ENCODE results near the gene F10. TPM values are rescaled to one million over a fixed set of nuclear protein-coding genes. Genes with fewer than 3 reads are reported as not detected.
"Not testable (repeated sequence)": the region's sequence is repeated elsewhere in the genome, so short reads cannot be mapped to it uniquely, and the experiment has no call there.

F10 gene
- not detected in 2 replicates for total RNA-seq

DNA sequence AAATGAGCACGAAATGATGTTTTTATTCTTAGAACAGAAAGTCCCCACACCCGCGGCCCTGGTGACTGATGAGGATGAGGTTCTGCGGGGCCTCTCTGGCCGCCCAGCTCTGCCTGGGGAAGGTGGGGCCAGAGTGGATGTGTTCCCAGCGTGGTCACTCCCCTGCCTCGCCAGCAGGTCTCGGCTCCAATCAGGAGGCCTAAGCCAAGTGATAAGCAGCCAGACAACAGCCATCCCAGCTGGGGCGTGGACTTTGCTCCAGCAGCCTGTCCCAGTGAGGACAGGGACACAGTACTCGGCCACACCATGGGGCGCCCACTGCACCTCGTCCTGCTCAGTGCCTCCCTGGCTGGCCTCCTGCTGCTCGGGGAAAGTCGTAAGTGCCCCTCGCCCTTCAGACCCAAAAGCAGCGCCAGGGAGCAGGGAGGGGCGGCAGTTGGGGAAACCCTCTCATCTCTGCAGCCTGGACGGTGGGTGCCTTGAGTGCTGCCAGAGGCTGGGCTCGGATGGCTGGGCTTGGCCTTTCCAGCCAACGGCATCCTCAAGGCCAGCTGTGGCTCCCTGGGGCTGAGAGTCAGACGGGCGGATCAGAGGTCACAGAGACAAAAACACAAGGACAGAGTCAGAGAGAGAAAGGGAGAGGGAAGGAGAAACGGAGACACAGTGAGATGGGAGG lies at the start of gene F10:
F10 (plus strand) TSS at position 250 of the 676 bp plus-strand sequence; CDS start at position 307, 57 bp downstream.
- DNase-seq (ENCODE audit: extremely low read depth, low read depth, low spot score), result no peak

DNA sequence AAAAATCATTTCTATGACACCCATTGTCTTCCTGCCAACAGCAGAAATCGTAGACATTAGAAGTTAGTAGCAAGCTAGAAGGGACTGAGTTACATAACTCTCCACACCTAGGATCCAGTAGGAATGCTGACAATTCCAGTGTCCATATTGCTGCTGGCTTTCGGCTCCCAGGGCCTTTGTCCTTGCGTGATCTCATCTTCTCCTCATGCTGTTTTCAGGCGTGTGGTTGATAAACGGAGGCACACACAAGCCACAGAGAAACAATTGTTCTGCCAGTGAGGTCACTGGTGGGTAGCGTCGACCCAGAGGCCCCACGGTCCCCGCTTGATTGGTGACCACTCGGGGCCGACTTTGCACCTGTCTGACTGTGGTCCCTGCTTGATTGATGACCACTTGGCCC lies 48.7 kb upstream of the F10 start:
- no peak for DNase-seq (ENCODE audit: extremely low read depth, low read depth, low spot score)

DNA sequence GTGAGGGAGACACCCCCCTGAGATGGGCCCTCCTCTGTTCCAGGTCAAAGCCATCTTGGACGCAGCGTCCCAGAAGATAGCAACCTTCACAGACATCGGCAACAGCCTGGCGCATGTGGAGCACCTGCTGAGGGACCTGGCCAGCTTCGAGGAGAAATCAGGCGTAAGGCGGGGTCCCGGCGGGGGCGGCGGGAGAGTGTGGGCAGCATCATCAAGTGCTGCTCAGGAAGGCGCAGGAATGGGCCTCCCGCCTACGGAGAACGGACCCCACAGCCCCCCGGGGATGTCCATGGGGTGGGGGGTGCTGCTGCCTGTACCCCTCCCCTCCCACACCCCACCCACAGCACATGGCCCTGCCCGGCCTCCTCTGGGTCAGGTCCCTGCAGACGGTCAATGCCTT lies 48.2 kb upstream of the F10 start:
- no peak for DNase-seq (ENCODE audit: extremely low read depth, low read depth, low spot score)

DNA sequence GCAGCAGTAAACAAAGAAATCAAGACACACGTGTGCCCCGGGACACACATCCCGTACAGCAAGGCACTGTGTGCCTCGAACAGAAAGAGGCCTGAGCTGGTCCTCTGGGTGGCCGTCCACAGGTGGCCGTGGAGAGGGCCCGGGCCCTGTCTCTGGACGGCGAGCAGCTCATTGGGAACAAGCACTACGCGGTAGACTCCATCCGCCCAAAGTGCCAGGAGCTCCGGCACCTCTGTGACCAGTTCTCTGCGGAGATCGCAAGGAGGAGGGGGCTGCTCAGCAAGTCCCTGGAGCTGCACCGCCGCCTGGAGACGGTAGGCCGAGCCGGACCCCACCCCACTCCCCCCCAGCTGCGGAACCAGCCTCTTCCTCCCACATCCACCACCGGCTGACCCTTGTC lies 47.7 kb upstream of the F10 start:
- DNase-seq (ENCODE audit: extremely low read depth, low read depth, low spot score), result no peak

DNA sequence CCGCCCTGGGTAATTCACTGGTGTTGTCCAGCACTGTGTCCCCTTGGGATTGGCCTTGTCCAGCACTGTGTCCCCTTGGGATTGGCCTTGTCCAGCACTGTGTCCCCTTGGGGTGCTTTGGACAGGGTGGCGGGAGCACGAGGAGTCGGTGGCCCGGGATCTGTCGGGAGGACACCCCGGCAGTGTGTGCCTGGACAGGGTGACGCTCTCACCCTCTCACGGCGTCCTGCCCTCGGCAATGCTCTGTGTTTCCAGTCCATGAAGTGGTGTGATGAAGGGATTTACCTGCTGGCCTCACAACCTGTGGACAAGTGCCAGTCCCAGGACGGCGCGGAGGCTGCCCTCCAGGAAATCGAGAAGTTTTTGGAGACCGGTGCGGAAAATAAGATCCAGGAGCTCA lies 46.9 kb upstream of the F10 start:
- no peak for DNase-seq (ENCODE audit: extremely low read depth, low read depth, low spot score)

DNA sequence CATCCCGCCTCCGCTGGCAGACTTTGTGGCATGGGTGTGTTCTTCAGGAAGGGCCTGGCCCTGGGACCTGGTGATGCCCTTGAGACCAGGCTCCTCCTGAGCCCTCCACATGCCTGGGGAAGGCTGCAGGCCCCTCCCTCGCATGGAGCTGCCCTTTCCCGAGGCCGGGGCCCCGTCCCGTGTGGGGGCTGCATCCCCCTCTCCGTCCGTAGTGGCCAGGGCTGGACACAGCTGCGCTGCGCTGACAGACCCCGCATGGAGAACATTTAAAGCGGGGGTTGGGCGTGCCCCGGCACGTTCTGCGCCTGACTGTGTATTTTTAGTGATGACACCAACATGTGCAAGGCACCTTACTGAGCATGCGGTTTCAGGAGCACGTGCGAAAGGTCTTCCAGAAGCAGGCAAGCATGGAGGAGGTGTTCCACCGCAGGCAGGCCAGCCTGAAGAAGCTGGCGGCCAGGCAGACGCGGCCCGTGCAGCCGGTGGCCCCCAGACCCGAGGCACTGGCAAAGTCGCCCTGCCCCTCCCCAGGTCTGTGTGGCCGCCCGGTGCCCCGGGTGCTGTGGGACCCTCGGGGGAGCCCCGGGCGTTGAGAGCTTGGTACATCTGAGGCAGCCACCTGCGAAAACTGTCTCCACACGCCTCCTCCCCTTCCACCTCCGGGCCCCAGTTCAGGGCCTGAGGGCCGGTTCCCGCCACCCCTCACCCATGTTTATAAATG lies 45.8 kb upstream of the F10 start:
- no peak for DNase-seq (ENCODE audit: extremely low read depth, low read depth, low spot score)

DNA sequence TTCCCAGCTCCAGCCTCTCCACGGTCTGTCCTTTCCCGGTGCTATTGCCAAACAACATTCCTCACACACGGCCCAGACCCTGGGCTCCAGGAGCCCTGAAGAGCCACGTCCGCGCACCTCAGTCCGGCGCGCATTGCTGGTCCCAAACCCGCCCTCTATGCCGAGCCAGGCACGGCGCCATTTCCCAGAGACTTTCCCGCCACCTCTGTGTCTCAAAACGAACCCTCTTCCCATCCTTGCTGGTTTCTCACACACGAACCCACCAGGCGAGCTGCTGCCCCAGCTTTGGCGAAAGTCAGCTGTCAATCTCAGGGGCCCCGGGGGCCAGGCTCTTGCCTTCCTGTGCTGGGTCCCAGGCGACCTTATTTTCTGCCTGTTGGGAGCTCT lies 45.0 kb upstream of the F10 start:
- no peak for DNase-seq (ENCODE audit: extremely low read depth, low read depth, low spot score)

DNA sequence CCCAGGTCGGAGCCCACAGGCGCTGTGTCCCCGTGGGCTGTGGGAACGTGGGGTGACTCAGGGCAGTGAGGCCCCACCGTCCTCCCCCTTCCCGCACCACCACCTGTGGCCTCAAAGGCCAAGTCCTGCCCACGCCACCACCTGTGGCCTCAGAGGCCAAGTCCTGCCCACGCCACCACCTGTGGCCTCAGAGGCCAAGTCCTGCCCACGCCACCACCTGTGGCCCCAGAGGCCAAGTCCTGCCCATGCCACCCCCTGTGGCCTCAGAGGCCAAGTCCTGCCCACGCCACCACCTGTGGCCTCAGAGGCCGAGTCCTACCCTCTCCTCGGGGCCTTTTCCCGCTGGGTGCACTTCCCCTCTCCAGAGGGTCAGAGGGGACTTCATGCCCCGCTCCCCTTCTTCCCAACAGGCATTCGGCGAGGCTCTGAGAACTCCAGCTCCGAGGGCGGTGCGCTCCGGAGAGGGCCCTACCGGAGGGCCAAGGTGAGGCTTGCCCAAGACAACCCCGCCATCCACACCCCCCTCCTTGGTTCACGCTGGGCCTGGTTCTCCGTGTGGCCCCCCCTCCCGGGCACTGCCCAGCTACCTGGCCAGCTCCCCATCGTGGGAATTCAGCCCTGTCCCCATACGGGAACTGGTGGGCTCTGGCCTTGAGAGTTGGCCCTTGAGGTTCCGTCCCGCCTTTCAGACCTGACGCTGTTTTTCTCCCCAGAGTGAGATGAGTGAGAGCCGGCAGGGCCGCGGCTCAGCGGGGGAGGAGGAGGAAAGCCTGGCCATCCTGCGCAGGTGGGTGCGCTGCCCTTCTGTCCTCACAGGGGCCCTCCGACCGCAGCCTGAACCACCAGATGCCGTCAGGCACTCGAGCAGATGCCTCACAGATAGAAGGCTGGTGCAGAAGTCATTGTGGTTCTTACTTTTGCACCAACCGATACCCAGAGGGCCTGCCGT lies 44.4 kb upstream of the F10 start:
- no peak for DNase-seq (ENCODE audit: extremely low read depth, low read depth, low spot score)

DNA sequence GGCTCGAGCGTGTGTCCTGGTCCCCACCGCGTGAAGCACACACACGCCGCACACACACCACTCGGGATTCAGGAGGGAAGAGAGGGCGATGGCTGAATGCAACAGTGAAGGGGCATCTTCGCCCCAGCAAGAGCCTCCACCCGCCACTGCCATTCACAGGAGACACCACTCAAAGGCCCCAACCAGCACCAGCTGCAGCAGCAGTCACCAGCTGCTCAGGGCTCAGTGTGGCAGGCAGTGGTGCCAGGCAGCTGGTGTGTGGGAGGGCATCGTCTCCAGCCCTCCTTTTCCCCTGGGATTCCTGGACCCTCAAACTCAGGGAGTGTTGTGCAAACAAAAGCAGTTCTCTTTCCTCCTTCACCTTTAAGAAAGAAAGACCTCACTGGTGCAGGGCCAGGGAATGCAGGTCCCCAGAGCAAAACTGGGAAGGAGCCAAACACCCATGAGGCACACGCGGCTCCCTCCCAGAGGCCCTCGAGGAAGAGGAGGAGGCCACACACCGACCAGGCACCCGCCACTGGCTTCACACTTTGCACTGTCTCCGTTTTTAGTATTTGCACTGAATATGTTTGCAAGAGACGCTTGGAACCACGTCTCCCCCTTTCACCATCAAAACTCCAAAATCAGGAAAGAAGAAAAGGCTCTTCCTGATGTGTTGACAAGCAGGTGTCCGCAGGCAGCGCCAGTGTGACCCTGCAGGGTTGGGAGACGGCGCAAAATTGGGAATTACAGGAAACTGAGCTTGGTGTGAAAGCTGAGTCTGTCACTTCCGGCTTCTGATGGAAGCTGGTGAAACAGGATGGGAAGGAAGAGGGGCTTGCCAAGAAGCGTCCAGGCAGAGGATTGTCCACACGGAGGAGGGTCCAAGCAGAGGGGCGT lies 43.5 kb upstream of the F10 start:
- no peak for DNase-seq (ENCODE audit: extremely low read depth, low read depth, low spot score)

DNA sequence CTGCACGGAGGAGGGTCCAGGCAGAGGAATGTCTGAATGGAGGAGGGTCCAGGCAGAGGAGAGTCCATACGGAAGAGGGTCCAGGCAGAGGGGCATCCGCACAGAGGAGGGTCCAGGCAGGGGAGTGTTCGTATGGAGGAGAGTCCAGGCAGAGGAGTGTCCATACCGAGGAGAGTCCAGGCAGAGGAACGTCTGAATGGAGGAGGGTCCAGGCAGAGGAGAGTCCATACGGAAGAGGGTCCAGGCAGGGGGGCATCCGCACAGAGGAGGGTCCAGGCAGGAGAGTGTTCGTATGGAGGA lies 42.9 kb upstream of the F10 start:
- DNase-seq (ENCODE audit: extremely low read depth, low read depth, low spot score), result not testable (repeated sequence)

DNA sequence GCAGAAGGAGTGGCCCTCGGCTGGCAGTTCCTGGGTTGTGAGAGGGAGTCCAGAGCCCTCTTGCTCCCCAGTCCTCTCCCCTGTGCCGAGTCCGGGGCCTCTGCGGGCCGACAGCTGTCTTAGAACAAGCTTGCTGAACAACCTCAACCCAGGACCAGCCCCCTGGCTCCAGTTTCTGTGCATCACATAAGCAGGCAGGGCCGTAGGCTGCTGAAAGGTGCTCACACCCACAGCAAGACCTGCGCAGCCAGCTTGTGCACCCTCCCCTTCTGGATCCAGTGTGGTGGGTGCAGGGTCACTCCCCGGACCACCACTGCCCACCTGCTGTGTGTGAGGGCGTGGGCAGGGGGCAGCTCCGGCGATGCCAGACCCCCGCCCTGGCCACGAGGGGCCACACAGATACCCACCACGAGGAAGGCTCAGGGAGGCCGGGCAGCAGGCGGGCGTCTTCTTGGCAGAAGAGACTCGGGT lies 42.2 kb upstream of the F10 start:
- no peak for DNase-seq (ENCODE audit: extremely low read depth, low read depth, low spot score)

DNA sequence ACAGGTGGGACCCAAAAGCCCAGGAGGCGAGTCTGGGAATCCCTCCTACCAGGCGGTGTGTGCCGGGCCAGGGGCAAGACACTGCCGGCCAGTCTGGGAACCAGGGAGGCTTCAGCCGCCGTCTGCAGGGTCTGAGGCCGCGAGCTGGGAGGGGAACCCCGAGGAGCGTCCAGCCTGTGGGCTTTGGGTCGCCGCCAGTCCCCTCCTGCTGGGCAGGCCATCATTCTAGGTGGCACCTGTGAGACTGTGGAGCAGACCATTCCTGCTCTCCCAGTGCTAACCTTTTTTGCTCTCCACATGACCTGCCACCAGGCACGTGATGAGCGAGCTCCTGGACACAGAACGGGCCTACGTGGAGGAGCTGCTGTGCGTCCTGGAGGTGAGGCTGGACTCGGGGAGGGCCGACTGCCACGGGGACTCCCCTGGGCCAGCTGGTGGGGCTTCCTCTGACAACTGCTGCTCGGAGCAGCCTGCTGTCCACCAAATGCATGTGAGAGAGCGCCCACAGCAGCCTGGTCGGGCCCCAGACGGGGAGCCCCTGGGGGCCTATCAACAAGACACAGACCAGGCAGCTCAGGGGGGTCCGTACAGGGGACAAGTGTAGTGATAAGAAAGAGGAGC lies 41.6 kb upstream of the F10 start:
- DNase-seq (ENCODE audit: extremely low read depth, low read depth, low spot score), result no peak

DNA sequence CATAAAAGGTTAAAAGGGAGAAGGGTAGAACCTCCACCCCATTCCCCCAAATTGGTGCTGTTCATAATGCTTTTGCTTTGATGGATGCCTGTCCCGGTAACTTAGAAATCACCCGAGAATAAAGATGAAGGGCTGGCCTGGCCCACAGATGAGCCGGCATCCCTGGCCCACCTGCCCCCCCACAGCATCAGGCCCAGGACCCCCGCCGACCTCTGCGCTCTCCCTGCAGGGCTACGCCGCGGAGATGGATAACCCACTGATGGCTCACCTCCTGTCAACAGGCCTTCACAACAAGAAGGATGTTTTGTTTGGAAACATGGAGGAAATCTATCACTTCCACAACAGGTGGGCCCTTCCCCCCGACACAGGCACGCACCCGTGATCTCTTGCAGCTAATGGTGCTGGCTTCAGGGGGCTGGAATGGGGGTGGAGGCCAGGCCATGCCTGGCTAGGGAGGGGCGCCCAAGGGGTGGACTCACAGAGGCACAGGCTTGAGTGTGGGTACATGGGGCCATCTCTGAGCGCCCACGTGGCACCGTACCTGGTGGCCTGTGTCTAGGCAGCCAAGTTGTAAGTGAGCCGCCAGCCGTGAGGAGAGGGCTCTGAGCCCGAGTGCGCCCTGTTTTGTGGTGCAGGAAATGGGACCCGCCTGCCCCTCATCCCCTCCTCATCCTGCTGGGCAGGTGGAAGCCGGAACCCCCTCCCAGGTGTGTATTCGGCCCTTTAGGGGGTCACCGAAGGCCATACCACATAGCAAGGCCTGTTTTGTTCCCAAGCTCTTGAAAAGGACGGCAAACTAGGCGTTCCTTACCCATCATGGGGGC lies 40.2 kb upstream of the F10 start:
- no peak for DNase-seq (ENCODE audit: extremely low read depth, low read depth, low spot score)

DNA sequence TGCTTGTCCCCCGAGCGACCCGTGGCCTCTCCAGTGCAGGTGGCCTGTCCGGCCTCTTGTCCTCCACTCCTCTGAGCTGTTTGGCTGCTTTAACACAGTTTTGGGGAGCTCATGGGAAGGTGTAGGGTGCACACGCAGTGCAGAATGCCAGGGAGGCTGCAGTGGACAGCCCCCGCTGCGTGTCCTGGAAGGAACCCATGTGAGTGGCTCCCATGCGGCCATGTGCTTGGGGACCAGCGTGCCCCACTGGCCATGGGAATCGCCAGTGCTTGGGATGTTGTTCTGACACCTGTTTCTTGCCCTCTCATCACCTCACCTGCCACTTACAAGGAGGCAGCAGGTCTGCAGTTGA lies 39.6 kb upstream of the F10 start:
- DNase-seq (ENCODE audit: extremely low read depth, low read depth, low spot score), result no peak

DNA sequence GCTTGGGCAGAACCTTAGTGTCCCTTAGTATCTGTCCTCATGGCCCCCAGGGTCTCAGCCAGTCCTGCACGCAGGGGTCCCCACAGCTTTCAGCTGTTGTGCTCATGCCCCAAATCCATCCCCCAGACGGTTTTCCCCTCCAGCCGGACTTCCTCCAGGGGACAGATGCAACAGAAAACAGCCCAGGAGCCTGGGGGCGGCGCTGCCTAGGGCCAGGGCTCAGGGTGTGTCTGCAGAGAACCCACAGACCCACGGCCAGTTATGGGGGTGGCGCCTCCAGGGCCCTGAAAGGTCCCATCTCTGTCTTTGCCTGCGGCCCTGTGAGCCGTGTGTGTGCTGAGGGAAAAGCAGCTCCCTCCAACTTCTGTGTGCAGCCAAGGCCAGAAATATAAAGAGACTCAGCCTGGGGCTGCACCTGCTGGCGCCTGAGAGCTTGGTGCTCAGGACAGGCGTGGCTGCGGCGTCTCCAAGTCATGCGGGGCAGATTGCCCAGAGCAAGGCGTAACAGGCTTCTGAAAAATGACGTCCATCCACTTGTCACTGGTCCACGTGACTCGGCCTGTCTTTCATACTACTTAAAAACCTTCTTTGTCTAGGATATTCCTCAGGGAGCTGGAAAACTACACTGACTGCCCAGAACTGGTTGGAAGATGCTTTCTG lies 39.1 kb upstream of the F10 start:
- DNase-seq (ENCODE audit: extremely low read depth, low read depth, low spot score), result no peak

DNA sequence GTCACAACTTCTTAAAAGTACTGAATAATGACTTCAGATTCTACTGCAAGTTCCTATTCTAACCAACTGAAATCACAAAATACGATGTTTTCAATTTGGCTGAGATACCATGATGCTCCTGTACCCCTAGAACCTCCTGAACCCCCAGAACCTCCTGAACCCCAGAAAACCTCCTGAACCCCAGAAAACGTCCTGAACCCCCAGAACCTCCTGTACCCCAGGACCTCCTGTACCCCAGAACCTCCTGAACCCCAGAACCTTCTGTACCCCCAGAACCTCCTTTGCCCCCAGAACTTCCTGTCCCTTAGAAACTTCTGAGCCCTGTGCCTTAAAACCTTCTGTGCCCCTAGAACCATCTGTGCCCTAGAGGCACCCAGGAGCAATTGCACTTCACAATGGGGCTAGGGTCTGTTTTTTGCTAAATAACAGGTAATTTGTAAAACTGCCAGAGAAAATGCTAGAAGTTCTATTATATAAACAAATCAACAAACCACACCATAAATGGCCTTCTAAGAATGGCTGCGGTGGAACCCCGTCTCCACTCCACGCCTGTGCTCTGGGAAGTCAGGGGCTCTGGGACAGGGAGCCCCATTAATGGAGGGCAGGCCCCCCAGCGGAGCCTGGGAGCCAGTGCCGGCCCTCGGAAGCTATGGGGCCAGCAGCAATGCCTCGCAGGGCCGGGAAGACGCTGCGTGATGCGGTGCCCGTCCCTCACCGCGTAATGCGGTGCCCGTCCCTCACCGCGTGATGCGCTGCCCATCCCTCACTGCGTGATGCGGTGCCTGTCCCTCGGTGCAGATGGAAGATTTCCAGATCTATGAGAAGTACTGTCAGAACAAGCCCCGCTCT lies 38.3 kb upstream of the F10 start:
- DNase-seq (ENCODE audit: extremely low read depth, low read depth, low spot score), result no peak

DNA sequence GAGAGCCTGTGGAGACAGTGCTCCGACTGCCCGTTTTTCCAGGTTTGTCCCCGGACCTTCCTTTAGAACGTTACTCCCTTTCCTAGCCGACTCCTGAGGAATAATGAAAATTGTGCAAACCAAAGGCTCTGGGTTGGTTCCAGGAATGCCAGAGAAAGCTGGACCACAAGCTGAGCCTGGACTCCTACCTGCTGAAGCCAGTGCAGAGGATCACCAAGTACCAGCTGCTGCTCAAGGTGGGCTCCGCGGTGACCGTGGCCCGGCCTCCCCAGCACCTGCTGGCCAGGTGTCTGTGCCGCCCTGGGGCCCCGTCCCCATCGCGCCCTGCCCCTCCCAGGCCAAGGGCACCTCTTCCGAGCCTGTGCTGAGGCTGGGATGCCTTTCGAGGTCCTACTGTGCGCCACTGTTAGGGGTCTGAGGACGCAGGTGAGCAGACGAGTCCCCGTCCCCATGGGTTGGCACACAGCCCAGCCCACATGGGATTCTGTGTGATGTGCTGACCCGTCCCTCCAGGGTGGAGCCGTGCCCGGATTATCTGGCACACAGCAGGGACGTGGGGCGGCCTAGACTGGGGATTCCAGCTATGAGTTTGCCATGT lies 37.6 kb upstream of the F10 start:
- DNase-seq (ENCODE audit: extremely low read depth, low read depth, low spot score), result no peak
